HG03066 (cell line): ENCODE results near the gene SMAP2.
"Not testable (repeated sequence)": the region's sequence is repeated elsewhere in the genome, so short reads cannot be mapped to it uniquely, and the experiment has no call there.

Source experiments
- ATAC-seq: cut with Tn5 transposase; IDR thresholded peaks from one replicate; pipeline ENCODE4 v1.9.1; 2021; ENCODE audit warnings: low read depth; ENCODE audit not compliant: unreplicated experiment

SMAP2 gene

DNA sequence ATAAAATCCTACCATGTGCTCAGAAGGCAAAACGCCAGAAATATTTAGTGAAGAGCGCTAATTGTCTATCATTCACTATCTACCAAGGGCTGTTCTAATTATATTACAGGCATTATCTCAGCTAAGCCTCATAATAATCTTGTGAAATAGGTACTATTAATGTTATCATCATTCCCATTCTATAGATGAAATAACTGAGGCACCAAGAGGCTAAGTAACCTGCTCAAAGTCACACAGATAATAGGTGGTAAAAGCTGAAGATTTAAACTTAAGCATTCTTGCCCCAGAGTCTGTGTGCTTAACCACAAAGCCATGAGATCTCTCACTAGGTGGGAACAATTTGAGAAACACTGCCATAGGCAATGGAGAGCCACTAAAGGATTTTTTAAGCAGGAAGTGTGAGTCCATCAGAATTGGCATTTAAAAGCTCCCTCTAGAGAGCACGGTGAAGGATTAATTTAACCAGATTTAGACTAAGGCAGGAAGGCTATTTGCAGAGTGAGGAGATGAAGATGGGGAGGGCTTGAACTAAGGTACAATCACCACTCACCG is 1.7 kb upstream of the SMAP2 start:
- no peak for ATAC-seq

DNA sequence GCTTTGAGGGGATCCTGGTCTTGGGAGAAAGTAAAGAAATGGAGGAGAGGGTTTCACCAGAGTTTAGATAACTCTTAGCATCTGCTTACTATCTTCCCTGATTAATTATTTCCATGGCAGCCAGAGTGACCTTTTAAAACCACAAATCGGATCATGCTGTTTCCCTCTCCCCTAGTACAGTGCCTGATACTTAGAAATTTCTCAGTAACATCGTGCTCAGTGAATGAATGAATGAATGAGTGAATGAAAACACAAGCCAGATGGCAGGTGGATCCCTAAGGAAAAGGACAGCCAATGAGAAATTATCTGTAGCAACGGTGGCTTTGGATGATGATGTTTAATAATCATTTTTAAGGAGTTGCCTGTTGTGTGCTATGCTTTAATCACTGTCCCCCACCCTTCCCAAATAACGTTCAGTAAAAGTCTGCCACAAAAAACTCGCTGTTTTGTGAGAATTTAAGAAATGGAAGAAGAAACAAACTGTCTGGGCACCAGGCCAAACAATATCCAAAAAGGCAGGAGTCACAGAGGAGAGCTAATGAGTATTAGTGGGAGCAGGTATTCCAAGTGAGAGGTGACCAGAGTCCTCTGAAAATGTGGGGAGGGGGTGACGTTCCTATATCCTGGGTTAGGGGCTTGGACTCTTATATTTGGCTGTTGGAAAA is 737 bp upstream of the SMAP2 start:
- ATAC-seq = no peak

- ATAC-seq = no peak
These were observed 4.0 kb downstream of the SMAP2 start for GRCh38 chr1:40377512-40377911.

DNA sequence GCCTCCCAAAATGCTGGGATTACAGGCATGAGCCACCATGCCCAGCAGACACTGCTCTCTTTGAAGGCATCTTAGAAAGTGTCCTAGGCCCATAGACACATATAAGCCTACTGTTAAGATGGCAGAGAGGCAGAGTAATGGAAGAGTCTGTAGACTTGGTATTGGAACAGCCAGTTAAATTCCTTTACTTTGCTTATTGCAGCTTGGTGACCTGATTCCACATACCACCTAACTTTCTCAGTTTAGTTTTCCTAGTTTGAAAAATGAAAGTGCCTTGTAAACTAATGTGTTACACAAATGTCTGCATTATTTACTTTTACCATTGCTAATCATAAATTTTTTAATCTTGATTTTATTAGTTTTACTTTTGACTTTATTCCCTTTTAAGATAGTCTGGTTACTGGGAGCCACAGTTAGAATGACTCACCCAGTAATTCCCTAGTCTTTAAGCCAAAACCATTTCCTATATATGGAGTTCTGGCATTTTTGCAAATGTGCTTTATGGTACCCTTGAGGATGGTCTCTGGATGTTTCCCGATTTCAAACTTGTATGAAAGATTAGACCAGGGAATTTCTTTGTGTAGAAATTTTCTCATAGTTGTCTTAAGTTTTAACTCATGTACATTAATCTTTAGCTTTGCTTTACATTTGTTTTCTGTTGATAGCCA is 6.4 kb downstream of the SMAP2 start:
- no peak for ATAC-seq

DNA sequence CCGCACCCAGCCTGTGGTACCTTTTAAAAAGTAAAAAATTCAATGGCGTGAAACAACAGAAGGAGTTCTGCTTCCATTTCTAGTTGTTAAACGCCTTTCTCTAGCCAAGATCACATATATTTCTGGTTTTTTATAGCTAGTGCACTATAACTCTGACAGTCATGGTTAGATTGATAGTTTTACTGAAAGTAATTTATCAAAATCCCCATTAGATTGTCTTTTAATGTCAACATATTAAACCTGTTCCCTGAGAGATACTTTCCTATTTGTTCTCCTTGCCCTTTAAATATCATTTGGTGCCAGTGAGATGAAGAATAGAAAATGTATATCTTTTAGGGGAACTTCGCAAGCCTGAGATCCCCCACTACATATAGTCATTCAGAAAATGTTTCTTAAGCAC is 7.3 kb downstream of the SMAP2 start:
- ATAC-seq = no peak

- ATAC-seq = no peak
These were observed 8.0 kb downstream of the SMAP2 start for GRCh38 chr1:40381268-40382107.

DNA sequence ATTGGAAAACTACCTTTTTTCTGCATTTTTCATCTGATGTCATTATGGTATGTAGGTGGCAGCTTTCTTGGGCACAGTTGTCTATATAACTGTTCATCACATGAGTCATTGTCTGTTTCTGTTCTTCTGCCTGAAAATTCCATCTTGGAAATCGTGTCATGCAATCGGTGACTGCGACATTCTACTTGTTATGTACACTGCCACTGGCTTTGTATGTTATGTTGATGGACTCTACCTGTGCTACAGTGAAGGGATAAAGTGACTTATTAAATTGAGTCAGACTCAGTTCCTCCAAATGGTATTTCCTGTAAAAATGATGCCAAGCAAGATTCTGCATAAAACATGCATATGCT is 8.6 kb downstream of the SMAP2 start:
- ATAC-seq = no peak

DNA sequence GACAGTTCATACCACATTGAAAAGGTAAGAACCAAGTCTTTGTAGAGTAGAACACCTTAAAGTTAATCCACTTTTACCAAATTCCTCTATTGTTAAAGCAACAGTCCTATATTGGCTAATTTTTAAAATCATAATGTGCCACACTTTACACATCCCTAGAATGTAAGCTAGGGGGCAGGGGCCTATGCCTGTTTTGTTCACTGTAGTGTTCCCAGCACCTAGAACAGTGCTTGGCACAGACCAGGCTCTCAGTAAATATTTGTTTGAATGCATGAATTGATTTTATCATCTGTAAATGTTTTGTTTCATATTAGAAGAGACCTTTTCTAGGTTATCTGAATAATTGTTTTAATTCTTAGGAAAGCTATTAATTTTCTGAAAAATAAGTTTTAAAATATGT is 9.1 kb downstream of the SMAP2 start:
- ATAC-seq = no peak

DNA sequence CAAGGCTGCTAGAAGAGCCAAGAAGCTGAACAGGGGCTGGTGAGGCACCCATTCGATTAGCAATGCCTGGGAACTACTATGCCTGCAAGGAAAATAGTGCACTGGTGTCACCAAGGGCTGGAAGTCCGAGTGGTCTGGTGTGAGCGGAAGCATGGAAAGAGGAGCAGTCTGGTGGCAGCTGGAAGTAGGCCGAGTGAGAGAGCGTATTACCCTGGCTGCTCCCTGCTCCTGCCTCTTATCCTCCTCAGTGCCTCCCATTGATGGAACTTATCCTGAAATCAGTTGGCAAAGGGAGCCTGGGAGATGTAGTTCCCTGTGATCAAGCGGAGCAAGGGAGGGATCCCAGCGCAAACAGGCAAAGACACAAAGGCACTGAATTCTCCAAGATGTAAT is 9.6 kb downstream of the SMAP2 start:
- no peak for ATAC-seq

DNA sequence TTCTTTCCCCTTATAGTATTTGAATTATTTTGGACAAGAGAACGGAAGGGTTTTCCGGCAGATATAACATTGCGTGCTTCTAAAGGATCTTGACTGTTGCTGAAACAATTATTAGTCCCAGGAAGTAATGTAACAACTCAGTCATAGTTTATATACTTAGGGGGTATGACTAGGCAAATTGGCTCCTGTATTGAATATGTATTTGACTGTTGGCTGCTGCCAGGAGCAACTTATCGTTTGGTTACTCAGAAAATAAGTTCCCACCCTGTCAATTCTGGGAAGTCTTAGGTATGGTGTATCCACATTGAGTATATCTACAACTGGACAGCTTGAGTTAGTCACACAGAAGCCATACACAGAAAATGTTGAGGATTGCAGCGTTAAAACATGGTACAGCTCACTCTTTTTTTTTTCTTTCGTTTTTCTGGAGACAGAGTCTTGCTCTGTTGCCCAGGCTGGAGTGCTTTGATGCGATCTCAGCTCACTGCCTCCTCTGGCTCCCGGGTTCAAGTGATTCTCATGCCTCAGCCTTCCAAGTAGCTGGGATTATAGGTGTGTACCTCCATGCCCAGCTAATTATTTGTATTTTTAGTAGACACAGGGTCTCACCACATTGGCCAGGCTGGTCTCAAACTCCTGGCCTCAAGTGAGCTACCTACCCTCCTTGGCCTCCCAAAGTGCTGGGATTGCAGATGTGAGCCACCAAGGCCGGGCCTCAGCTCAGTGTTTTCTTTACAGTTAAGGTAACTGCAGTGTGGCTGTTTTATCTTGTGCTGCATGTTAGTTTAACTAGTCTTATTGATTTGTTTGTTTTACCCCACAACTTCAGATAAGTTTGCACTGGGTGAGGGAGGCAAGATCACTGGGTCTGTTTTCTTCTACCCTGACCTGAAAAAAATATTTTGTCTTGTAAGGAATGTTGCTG is 10.2 kb downstream of the SMAP2 start:
- no peak for ATAC-seq

- ATAC-seq = no peak
These were observed 10.9 kb downstream of the SMAP2 start for GRCh38 chr1:40384413-40384762.

DNA sequence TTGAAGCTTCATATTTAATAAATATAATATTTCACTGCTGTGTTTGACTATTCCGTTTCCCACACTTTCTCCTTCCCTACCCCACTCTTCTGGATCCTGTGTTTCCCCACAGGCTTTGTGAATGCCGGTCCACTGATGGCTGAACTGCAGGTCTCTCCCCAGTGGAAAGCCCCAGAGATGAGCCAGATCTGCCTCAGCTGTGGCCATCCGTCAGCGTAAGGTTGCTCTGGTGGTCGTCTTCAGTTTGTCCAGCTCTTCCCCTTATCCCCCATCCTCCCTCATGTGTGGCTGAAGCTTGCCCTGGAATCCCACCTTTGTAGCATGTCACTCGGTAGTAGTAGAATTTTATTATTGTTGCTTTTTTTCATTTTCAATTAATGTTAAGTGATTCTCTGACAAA is 11.4 kb downstream of the SMAP2 start:
- ATAC-seq = no peak

- ATAC-seq = peak; percentile 54
These were observed 12.2 kb downstream of the SMAP2 start for GRCh38 chr1:40385437-40386358.

- ATAC-seq = no peak
These were observed 12.8 kb downstream of the SMAP2 start for GRCh38 chr1:40386359-40386723.

GRCh38 chr1:40386796-40387195 is 13.3 kb downstream of the SMAP2 start:
- no peak for ATAC-seq

DNA sequence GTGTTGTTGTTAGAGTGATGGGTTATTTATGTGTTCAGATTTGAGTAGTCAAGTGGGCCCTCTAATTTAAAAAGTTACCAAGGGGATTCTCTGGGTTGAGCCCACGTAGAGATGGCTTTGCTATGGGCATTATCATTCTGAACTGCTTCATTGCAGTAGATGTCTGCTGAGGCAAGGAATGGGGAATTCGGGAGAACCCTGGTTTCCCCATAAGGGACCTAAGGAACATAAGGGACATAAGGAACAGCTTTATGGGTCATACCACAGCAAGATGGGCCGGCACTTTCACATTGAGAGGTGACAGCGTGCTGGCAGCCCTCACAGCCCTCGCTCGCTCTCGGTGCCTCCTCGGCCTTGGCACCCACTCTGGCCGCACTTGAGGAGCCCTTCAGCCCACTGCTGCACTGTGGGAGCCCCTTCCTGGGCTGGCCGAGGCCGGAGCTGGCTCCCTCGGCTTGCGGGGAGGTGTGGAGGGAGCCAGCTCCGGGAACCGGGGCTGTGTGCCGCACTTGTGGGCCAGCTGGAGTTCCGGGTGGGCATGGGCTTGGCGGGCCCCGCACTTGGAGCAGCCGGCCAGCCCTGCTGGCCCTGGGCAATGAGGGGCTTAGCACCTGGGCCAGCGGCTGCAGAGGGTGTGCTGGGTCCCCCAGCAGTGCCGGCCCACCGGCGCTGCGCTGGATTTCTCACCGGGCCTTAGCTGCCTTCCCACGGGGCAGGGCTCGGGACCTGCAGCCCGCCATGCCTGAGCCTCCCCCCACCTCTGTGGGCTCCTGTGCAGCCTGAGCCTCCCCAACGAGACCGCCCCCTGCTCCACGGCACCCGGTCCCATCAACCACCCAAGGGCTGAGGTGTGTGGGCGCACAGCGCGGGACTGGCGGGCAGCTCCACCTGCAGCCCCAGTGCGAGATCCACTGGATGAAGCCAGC is 14.1 kb downstream of the SMAP2 start:
- not testable (repeated sequence) for ATAC-seq

GRCh38 chr1:40388456-40389321 is 15.2 kb downstream of the SMAP2 start:
- ATAC-seq = not testable (repeated sequence)
